Fibroblast of skin of right quadriceps (primary cell): Measurements from ENCODE around the gene TMEM131L.
"Not testable (repeated sequence)": the region's sequence is repeated elsewhere in the genome, so short reads cannot be mapped to it uniquely, and the experiment has no call there.

Source experiments
- DNase-seq: peaks from one replicate; pipeline ENCODE4 v3.0.0-alpha.2; 2013

TMEM131L gene

DNA sequence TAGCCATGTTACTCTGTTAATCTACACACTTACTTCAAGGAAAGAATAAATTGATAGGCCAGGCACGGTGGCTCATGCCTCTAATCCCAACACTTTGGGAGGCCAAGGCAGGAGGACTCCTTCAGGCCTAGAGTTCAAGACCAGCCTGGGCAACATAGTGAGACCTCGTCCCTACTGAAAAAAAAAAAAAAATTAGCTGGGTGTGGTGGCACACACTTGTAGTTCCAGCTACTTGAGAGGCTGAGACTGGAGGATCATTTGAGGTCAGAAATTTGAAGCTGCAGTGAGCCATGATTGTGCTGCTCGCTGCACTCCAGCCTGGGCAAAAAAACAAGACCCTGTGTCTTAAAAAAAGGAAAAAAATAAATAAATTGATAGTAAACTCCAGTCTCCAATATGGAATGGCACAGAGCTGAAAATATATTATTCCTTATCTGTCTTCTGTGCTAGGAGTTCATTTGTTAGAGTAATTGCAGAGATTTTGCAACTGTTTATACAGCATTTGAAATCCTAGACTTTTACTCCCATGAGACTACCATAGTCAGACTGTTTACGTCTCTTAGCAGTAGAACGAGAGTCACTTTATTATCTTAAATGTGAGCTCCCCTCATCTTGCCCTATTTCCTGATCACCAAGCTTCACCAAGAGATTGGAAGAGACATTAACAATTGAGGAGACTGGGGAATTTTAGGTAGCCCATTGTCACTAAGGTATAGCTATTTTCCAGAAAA, 18.8 kb upstream of the TMEM131L start:
- peak; percentile 73 for DNase-seq

DNA sequence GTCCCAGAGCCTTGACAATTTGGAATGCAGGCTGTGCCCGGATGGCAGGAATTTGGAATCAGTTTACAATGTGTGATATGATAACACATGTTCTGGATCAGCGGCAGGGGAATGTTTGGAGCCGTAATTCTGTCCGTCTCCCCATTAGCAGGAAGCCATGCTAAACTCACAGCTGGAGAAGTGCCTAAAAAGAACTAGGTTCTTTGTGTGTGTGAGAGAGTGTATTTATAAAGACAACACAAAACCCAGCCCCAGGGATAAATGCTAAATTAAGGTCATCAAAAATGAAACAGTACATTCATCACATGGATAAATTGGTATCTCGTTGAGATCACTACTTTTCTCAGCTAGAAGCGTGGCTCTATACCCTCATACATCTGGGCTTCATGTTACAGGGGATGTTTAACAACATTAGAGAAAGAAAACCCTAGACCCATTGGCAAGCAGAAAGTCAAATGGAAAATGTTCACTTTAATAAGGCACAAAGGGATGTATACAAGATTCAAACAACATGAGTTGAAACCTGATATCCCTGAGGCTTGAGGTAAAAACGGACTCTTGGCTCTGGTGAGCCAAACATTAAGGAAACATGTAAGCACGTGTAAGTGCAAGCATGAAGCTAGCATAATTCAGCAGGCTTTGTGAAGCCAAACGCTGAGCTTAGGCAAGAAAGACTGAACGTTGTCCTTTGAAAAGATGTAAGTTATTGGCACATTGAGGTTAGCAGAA, 18.0 kb upstream of the TMEM131L start:
- DNase-seq, result peak; percentile 53

DNA sequence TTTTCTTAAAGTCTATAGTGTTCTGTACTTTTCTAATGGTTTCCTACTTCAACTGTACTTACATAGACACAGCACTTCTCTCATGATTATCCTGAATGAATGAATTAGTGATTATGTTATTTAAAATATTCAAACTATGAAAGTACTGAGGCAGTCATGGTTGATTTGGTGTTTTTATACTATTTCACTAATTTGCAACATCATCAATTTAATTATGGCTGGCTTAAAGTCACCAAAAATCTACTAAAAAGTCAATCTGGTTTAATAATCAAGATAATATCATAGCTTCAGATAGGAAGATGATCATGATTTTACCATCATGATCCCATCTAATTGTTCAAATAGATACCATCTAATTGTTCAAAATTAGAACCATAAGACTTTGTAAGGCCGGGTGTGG, 16.8 kb upstream of the TMEM131L start:
- no peak for DNase-seq

DNA sequence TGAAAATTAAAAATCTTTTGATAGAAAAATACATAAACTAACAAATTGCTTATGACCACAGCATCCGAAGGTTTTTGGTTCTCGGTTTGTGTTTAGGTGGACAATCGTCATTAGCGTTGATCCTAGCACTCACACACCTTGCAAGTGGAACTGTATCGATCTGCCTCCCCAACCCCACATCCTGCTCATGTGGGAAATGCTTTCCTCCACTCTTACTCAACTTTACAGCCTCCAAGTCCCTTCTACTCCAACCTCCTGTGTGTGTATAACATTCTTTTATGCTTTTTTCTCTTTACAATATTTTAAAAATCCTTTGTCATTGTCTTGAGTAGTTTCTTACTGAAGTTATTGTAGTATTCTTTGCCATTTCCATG, 15.6 kb upstream of the TMEM131L start:
- DNase-seq, result no peak

DNA sequence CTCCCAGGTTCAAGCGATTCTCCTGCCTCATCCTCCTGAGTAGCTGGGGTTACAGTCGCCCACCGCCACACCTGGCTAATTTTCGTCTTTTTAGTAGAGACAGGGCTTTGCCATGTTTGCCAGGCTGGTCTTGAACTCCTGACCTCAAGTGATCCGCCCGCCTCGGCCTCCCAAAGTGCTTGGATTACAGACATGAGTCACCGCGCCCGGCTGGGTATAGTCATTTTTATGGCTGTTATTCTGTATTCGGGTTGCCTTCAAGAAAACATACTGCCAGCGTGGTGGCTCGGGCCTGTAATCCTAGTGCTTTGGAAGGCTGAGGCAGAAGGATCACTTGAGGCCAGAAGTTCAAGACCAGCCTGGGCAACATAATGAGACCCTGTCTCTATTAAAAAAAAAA, 15.0 kb upstream of the TMEM131L start:
- not testable (repeated sequence) for DNase-seq

DNA sequence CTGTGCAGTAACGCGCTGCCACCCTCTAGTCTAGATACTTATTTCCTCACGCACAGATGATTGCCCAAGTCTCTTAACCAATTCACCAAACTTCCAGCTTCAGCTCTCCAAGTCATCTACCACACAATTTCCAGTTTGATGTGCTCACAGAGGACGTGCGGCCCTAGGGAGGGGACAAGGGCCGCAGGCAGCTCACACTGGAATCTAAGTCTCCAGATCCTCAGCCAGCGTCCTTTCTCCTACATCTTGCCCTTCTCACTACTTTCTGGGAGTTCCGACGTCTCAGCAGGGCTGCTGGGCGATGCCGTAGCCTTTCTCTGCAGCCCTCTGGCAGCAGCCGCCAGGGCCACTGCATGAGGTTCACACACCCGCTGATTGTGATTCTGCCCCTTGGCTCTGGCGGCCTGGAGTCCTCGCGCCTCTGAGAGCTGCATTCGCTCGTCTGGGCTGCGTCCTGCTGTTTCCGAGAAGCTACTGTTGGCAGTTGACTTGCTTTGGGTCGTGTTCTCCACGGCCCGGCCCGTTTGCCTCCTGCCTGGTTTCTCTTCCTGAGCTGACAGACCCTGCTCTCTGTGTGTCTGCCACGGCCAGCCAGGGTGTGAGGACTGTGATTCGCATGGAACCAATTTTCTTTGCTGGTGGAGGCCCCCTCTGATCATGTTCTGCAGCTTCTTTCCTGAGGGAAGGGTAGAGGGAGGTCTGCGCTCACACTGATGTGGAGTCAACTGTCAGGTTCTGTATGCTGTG, 14.1 kb upstream of the TMEM131L start:
- no peak for DNase-seq

DNA sequence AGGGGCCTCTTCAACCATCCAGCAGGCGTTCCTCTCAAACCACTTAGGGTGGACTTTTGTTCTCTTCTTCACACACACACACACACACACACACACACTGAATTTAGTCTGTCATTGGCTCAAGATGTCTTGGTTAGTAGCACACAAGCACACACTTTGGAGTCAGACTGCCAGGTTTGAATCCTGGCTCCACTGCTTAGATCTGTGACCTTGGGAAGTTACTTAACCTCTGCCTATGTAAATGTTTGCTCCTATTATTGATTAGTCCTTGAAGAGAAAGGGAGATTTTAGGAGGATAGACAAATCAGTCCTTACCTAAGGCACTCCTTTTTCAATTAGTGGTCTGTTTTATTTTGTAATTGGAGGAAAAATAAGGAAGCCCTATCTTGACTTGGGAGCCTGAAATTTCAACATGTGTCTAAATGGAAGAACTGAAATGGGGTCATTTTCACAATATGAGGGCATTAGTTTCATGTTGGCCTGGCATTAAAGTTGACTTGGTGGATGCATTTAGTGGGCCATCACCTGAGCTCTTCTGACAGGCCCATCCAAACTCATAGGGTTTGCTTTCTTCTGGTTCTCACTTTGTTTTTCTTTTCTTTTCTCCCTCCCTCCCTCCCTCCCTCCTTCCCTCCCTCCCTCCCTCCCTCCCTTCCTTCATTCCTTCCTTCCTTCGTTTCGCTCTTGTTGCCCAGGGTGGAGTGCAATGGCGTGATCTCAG, 13.3 kb upstream of the TMEM131L start:
- DNase-seq, result no peak

DNA sequence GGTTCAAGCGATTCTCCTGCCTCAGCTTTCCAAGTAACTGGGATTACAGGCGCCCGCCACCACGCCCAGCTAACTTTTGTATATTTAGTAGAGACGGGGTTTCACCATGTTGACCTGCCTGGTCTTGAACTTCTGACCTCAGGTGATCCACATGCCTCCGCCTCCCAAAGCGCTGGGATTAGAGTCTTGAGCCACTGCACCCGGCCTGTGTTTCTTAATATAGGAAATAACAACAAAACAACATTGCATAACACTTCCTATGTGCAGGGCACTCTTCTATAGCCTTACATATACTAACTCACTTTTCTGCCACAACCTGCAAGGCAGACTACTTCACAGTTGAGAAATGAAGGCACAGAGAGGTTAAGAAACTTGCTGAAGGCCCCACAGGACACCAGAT, 12.8 kb upstream of the TMEM131L start:
- DNase-seq, result no peak

DNA sequence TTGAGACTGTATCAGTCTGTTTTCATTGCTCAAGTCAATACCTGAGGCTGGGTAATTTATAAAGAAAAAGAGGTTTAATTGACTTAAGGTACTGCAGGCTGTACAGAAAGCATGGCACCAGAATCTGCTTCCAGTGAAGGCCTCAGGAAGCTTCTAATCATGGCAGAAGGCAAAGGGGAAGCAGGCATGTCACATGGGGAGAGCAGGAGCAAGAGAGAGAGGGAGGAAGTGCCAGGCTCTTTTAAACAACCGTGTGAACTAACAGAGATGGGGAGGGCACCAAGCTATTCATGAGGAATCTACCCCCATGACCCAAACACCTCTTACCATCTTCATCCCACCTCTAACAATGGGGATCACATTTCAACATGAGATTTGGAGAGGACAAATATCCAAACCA, 7.2 kb upstream of the TMEM131L start:
- no peak for DNase-seq

DNA sequence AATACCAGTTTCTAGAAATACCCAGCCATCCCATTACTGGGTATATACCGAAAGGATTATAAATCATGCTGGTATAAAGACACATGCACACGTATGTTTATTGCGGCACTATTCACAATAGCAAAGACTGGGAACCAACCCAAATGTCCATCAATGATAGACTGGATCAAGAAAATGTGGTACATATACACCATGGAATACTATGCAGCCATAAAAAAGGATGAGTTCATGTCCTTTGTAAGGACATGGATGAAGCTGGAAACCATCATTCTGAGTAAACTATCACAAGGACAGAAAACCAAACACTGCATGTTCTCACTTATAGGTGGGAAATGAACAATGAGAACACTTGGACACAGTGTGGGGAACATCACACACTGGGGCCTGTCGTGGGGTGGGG, 4.6 kb upstream of the TMEM131L start:
- not testable (repeated sequence) for DNase-seq

DNA sequence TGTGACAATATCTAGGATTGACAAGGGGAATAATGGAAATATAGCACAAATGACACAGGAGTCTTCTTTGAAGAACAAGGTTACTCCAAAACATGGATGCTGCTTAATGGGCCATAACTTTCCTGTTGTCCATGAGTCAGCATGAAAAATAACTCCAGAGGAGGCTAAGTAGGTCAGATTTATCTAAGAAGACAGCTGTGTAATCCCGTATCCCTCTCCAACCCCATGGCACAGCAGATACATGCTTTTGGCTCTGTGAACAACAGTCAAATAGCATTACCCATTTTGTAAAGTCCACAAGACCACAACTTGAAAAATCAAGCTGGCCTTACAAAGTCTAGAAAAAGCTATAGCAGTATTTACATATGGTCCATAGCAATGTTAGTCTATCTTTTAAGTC, 2.1 kb upstream of the TMEM131L start:
- DNase-seq, result peak; percentile 28

DNA sequence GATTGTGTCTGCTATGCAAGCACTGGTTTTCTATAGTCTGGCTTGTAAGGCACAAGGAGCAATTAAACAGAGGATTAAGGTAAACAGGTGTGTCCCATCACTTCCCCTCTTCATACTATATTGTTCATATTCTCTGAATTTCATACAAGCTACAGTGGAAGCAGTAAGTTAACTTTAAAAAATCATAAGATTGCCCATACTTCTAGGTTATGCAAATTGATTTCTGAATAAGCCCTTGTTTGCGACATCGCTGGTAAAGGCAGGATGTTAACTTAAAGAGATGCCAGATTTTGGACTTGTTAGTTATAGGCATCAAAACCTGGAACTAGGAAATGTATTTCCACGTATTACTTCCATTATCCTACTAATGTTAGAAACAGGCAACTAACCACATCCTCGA, 1.0 kb upstream of the TMEM131L start:
- no peak for DNase-seq

DNA sequence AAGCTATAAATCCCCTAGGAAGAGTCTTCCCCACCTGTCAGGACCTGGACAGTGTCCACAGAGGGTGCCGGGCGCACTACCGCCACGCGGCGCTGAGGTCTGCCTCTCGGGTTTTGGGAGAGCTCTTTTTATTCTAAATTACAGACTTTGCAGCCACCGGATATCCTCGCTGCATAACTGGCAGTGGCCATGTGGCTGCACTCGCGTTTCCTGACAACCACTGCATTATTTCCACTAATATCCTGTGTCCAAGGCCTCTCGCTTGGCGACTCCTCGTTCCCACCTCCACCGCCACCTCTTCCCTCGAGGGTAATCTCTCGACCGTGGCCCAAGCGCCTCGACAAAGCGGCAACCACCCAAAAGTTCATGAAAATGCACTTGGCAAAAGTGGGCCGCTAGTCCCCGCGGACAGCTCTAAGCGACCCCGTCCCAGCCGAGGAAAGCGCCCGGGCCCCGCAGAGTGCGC, 512 bp upstream of the TMEM131L start:
- peak; percentile 38 for DNase-seq

DNA sequence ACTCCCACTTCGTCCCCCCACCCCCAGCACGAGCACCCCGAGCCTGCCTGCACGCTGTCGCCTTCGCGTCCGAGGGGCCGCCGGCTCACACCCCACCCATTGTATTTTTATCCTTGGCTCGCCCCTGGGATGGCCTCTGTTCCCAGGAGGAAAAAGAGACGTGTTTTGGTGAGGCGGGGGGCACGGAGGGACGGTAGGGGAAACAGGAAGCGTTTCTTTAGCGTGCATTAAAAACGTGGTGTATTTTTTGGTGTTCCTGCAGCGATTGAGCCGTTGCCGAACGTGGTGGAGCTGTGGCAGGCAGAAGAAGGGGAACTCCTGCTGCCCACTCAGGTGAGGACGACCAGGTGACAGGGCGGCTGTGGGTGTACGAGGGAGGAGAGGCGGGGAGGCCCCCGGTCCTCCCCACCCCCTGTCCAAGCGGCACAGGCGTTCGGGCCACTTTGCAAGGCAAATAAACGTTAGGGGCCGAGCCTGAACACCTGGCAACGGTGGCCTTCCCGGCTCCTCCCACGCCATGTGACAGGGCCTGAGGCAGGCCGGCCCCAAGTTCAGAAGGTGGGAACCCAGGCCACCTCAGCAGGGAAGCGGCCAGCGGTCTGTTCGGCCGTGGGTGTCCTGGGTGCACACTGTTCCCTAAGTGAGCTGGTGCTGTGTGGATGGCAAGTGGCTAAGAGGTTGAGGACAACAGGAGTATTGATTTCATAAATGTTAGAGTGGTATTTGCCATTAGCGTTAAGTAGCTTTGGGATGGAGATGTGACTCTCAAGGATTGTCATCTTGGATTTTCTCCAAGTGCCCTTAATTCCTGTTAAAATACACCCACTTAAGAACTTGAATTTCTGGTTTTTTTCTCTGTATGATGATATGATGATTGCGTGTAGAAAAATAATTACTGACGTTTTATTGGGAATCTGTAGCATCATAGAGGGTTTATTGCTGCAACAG, 1.1 kb downstream of the TMEM131L start:
- DNase-seq, result no peak

DNA sequence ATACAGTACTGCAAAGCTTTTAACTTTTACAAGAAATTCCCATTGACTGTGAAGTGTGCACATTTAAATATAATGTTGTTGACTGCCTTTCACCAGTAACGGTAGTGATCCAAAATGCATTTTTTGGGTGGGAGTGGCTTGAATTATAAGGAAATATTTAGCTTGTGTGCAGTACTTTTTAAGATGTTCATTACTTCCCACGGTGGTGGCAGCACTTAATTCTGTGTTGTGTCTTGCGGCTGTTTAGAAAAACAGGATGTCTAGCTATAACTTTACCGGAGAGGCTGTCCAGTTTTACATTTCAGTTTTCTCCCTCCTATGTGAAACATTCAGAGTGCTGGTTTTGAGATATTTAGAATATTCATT, 1.7 kb downstream of the TMEM131L start:
- DNase-seq, result peak; percentile 35

DNA sequence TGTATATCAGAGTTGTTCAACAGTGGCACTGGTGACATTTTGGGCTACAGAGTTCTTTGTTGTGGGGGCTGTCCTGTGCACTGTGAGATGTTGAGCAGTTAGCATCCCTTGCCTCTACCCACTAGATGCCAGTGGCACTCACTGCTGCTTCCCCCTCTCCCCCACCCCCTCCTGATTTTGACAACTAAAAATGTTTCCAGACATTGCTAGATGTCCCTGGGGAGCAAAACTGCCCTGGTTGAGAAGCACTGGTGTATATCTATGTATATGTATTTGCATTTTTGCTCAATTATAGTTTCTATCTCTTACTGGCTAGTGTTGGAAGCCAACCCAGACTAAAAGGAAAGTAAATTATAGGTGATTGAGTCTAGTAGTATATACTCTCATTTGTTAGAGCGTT, 2.4 kb downstream of the TMEM131L start:
- peak; percentile 61 for DNase-seq

DNA sequence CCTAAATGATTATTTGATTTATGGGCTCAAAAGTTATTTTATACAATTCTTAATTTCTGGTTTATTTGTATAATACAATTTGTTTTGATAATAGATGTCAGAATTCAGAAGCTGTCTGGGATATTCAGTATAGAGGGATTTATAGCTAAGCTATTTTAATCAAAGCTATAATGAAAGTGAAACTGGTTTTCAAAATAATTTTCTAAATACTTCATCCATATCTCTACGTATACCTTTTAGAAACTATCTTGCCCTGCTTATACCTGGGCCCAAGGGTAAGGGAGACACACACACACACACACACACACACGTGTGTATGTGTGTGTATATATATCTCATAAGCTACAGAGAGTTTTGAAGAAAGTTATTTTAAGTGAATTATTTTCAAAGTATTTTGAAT, 2.9 kb downstream of the TMEM131L start:
- no peak for DNase-seq

DNA sequence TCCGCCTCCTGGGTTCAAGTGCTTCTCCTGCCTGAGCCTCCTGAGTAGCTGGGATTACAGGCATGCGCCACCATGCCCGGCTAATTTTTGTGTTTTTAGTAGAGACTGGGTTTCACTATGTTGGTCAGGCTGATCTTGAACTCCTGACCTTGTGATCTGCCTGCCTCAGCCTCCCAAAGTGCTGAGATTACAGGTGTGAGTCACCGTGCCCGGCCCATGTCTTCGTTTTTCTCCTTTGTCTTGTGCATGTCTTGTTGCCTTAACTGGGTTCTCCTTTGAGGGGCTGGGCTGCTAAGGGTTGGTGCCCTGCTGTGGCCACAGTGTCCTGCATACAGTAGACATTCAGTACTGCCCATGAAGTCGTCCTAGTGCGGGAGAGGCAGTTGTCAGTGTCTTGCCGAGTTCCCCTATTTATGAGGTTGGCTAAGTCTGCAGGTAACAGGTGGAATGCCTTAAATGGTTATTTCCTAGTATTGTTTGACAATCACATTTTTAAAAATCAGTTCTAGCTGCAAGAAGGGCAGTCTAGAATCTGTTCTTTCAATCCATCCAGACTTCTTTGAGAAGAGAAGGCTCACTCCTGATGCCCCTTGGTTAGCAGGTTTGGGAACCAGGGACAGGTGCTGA, 5.0 kb downstream of the TMEM131L start:
- DNase-seq, result not testable (repeated sequence)

DNA sequence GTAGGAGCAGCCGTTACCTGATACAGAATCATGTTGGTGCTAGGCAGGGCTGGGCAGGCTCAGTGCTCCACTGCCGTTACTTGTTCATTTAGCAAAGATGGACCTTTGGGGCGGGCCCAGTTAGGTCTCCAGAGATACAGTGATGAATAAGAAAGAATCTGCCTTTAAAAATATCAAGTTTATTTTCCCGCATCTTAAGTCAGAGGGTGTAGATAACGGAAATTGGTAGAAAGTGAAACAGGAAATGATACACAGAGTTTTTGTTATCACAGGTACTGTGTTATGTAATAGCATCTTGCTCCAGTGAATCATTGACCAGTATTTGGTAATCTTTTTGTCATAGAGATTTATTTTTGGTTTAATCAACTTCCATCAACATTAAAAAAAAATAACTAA, 5.5 kb downstream of the TMEM131L start:
- no peak for DNase-seq

DNA sequence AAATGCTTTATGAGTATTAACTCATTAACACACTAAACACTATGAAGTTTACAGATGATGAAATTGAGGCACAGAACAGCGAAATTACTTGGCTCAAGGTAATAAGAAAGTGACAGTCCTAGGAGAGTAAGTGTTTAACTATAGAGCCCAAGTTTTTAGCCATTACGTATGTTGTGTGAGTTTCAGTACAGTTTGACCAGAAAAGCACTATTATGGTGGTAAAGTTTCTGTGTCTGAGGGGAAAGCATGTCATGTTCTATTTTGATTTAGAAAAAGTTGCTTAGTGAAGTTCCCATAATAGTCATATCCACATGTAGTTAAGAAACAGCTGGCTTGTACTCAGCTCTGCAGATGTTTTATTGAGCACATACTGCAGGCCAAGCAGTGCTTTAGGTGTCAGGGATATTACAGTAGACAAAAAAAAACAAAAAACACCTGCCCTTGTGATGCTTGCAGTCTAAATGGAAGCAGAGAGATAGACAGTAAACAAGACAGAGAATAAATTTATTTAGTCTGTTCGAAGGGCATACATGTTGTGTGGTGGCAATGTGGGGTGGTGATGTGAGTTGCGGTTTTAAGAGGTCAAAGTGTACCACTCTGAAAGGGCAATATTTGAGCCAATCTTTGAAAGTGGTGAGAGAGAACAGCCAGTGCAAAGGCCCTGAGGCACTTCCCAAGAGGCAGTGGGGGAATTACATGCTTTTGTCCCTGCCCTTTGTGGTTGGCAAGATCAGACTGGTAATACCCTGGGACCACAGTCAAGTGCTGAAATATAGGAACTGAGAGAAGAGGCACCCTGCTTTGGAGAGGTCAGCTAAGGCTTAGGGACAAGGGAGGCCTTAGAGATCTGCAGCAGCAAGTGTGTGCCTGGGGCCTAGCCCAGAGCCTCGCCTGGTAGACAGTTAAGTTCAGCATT, 6.2 kb downstream of the TMEM131L start:
- no peak for DNase-seq
